Muscle layer of colon (tissue), 2 donors: ENCODE results near the gene SP6.
A peak's percentile ranks its signal among the peaks of the same experiment; 100 is the strongest.

Experiments used
- H3K27ac ChIP-seq: one replicate; pipeline ENCODE4 v1.7.0; 2013; ENCODE audit warnings: low read depth, mild to moderate bottlenecking, low read length, moderate library complexity
- H3K27me3 ChIP-seq, 2 donors: one replicate each; pipeline ENCODE4 v1.7.0; 2013; ENCODE audit warnings: low read length in 2 of 2, mild to moderate bottlenecking in 2 of 2; ENCODE audit not compliant: insufficient read depth in 2 of 2, control insufficient read depth in 1 of 2
- H3K36me3 ChIP-seq: one replicate; pipeline ENCODE4 v1.7.0; 2013; ENCODE audit warnings: mild to moderate bottlenecking, low read length; ENCODE audit not compliant: insufficient read depth
- H3K4me1 ChIP-seq: one replicate; pipeline ENCODE4 v1.7.0; 2013; ENCODE audit warnings: mild to moderate bottlenecking, low read length; ENCODE audit not compliant: insufficient read depth
- H3K4me3 ChIP-seq, 2 donors: one replicate each; pipeline ENCODE4 v1.7.0; 2013; ENCODE audit warnings: low read length in 2 of 2, low read depth in 1 of 2, mild to moderate bottlenecking in 1 of 2, moderate library complexity in 1 of 2
- H3K9ac ChIP-seq: one replicate; pipeline ENCODE4 v1.7.0; 2013; ENCODE audit warnings: low read length
- H3K9me3 ChIP-seq: one replicate; pipeline ENCODE4 v1.7.0; 2013; ENCODE audit warnings: mild to moderate bottlenecking, low read length
- donor health status: abdominal sarcoma.
- donor health status: Adenocarcinoma of cecum.

The SP6 gene

GRCh38 chr17:47829870-47830269, 21.1 kb downstream of the SP6 start:
- H3K9me3 ChIP-seq, result no peaks in the 10 kb centered on the region
- peaks cover 17% of the 10 kb centered on the region for H3K4me1 ChIP-seq
- H3K9ac ChIP-seq, result no peak overlapping the region
- peaks cover 30% of the 10 kb centered on the region for H3K36me3 ChIP-seq
- H3K27me3 ChIP-seq, result no peaks in the 10 kb centered on the region
- H3K4me3 ChIP-seq, result no peak overlapping the region
- H3K27ac ChIP-seq, result no peak overlapping the region

- Histone ChIP-seq H3K27me3 (no peaks in the 10 kb centered on the region), H3K9me3 (no peaks in the 10 kb centered on the region), H3K27ac (no peak overlapping the region), H3K9ac (no peak overlapping the region), H3K4me1 (peaks cover 16% of the 10 kb centered on the region), H3K36me3 (peaks cover 51% of the 10 kb centered on the region), H3K4me3 (no peak overlapping the region)
Measured at GRCh38 chr17:47823519-47823918, 27.4 kb downstream of the SP6 start.

GRCh38 chr17:47822785-47823184, 28.2 kb downstream of the SP6 start:
- no peak overlapping the region for H3K27ac ChIP-seq
- H3K9ac ChIP-seq, result no peak overlapping the region
- peaks cover 16% of the 10 kb centered on the region for H3K4me1 ChIP-seq
- no peaks in the 10 kb centered on the region for H3K27me3 ChIP-seq
- H3K9me3 ChIP-seq, result no peaks in the 10 kb centered on the region
- H3K4me3 ChIP-seq, result no peak overlapping the region
- H3K36me3 ChIP-seq, result peaks cover 47% of the 10 kb centered on the region

GRCh38 chr17:47821424-47822391, 29.3 kb downstream of the SP6 start, which contains the start of gene OSBPL7:
Gene OSBPL7 (minus strand): TSS chr17:47821794. CDS start chr17:47820278, 1,516 bp downstream.
- Histone ChIP-seq H3K27me3 (no peaks in the 10 kb centered on the region), H3K9me3 (no peaks in the 10 kb centered on the region), H3K36me3 (peaks cover 45% of the 10 kb centered on the region), H3K4me1 (peaks cover 16% of the 10 kb centered on the region), H3K9ac (peak within 1 kb of the TSS; percentile 38), H3K27ac (peak within 1 kb of the TSS; percentile 30), H3K4me3 (peak within 1 kb of the TSS; percentile 62 to 85)

- Histone ChIP-seq H3K4me3 (peak overlapping the region; percentile 62 to 85), H3K9me3 (no peaks in the 10 kb centered on the region), H3K27ac (peak overlapping the region; percentile 30), H3K36me3 (peaks cover 42% of the 10 kb centered on the region), H3K4me1 (peaks cover 16% of the 10 kb centered on the region), H3K9ac (peak overlapping the region; percentile 38), H3K27me3 (no peaks in the 10 kb centered on the region)
Measured at GRCh38 chr17:47821031-47821423, 29.9 kb downstream of the SP6 start.

GRCh38 chr17:47820033-47820789, 30.8 kb downstream of the SP6 start:
- Histone ChIP-seq H3K27me3 (no peaks in the 10 kb centered on the region), H3K4me1 (peaks cover 16% of the 10 kb centered on the region), H3K36me3 (peaks cover 34% of the 10 kb centered on the region), H3K9ac (no peak overlapping the region), H3K27ac (no peak overlapping the region), H3K9me3 (no peaks in the 10 kb centered on the region), H3K4me3 (peak overlapping the region in 1 of 2 donors; percentile 85)

- Histone ChIP-seq H3K4me3 (no peak overlapping the region), H3K9ac (no peak overlapping the region), H3K27ac (no peak overlapping the region), H3K9me3 (no peaks in the 10 kb centered on the region), H3K27me3 (no peaks in the 10 kb centered on the region), H3K36me3 (peaks cover 32% of the 10 kb centered on the region), H3K4me1 (peaks cover 16% of the 10 kb centered on the region)
Measured at GRCh38 chr17:47819475-47819874, 31.5 kb downstream of the SP6 start.

GRCh38 chr17:47818002-47818695, 32.8 kb downstream of the SP6 start:
- Histone ChIP-seq H3K4me3 (no peak overlapping the region), H3K27me3 (no peaks in the 10 kb centered on the region), H3K9ac (no peak overlapping the region), H3K4me1 (peaks cover 16% of the 10 kb centered on the region), H3K27ac (no peak overlapping the region), H3K36me3 (peaks cover 21% of the 10 kb centered on the region), H3K9me3 (no peaks in the 10 kb centered on the region)

- no peaks in the 10 kb centered on the region for H3K9me3 ChIP-seq
- no peak overlapping the region for H3K9ac ChIP-seq
- peaks cover 16% of the 10 kb centered on the region for H3K36me3 ChIP-seq
- no peaks in the 10 kb centered on the region for H3K27me3 ChIP-seq
- no peak overlapping the region for H3K4me3 ChIP-seq
- H3K27ac ChIP-seq, result no peak overlapping the region
- peaks cover 14% of the 10 kb centered on the region for H3K4me1 ChIP-seq
Measured at GRCh38 chr17:47816947-47817346, 34.0 kb downstream of the SP6 start.

- H3K9me3 ChIP-seq, result no peaks in the 10 kb centered on the region
- H3K4me1 ChIP-seq, result peaks cover 11% of the 10 kb centered on the region
- H3K4me3 ChIP-seq, result no peak overlapping the region
- H3K27ac ChIP-seq, result no peak overlapping the region
- peaks cover 17% of the 10 kb centered on the region for H3K36me3 ChIP-seq
- no peaks in the 10 kb centered on the region for H3K27me3 ChIP-seq
- no peak overlapping the region for H3K9ac ChIP-seq
Measured at GRCh38 chr17:47816111-47816735, 34.7 kb downstream of the SP6 start.
